Measurements from ENCODE around the gene SND1.

Gene SND1

DNA sequence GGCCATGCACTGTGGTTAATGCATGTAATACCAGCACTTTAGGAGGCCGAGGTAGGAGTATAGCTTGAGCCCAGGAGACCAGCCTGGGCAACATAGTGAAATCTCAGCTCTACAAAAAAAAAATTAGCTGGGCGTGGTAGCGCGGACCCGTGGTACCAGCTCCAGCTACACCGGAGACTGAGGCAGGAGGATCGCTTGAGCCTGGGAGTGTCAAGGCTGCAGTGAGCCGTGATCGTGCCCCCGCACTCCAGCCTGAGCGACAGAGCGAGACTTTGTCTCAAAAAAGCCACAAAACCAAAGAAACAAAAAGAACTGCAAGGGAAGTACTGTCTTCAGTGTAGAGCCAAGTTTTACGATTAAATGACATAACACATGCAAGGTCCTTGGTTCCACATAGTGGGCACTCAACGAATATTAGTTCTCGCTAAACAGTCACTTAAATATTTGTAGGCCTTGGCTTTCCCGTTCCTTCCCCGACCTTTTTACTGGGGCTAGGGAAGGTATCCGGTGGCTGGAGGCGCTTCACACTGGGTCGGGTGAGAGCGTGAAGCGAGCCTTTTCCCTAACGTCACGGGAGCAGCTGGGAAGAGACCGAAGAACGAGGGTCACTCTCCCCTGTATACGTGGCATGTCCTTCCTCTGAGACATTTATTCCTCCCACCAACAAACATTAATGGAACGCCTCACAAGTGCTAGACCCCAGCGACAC is 993 bp upstream of the SND1 start:
- CTCF ChIA-PET = interaction anchor here (1.0 kb wide), 1 partner anchor 11 kb away, joined by 3 read pairs; no protein-coding TSS in a partner anchor
- POLR2A ChIA-PET = no interaction called here

DNA sequence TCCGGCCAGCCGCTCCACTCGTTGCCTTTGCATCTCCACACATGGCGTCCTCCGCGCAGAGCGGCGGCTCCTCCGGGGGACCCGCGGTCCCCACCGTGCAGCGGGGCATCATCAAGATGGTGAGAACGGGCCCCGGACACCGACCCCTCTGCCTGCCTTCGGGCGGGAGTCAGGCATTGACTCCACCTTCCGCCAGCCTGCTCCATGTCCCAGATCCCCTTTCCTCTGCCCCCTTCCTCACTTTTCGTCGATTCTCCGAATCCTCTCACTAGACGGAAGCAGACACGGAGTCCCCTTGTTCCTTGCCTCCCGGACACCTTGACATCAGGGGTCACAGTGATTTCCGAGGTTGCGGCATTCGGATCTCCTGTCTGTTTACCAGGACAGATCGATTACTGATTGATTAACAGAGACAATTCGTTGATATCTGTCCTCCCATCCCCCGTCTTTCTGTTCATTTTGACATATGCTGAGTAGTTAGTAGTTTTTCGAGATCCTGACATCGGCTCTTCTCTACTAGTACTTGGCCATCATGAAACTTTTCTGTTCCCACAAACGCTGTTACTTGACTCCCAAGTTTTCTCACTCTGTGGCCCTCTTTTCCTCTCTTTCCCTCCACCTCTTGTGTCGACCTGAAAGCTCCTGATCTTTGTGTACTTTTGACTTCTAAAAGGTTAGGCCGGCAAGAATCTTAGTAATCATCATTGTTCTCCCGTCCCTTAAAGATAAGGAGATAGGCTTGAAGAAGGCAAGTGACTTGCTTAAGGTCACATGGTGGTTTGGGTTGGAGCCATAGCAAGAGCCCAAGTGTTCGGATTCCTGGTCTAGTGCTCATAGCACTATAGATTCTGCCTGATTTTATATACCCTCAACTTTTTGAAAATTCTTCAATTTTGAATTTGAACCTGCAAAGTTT is 597 bp downstream of the SND1 start:
- CTCF ChIA-PET = interaction anchor here (2.7 kb wide), 1 partner anchor 14 kb away, joined by 13 read pairs; no protein-coding TSS in a partner anchor
- TF ChIP-seq, protein P1, sequence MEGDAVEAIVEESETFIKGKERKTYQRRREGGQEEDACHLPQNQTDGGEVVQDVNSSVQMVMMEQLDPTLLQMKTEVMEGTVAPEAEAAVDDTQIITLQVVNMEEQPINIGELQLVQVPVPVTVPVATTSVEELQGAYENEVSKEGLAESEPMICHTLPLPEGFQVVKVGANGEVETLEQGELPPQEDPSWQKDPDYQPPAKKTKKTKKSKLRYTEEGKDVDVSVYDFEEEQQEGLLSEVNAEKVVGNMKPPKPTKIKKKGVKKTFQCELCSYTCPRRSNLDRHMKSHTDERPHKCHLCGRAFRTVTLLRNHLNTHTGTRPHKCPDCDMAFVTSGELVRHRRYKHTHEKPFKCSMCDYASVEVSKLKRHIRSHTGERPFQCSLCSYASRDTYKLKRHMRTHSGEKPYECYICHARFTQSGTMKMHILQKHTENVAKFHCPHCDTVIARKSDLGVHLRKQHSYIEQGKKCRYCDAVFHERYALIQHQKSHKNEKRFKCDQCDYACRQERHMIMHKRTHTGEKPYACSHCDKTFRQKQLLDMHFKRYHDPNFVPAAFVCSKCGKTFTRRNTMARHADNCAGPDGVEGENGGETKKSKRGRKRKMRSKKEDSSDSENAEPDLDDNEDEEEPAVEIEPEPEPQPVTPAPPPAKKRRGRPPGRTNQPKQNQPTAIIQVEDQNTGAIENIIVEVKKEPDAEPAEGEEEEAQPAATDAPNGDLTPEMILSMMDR (IDR thresholded peaks at IDR 0.05; ENCODE audit: control extremely low read depth, extremely low read depth, low read depth, missing control alignments) = no peak
- POLR2A ChIA-PET = interaction anchor here (1.3 kb wide), 1 partner anchor 26 kb away, joined by 3 read pairs; no protein-coding TSS in a partner anchor
- no peak for DNase-seq (ENCODE audit: extremely low spot score)

More for the DNA sequence above, 993 bp upstream of the SND1 start:
- peak; percentile 34 for DNase-seq (ENCODE audit: extremely low spot score)
- TF ChIP-seq, protein P1 (IDR thresholded peaks at IDR 0.05; ENCODE audit: control extremely low read depth, extremely low read depth, low read depth, missing control alignments) = no peak

DNA sequence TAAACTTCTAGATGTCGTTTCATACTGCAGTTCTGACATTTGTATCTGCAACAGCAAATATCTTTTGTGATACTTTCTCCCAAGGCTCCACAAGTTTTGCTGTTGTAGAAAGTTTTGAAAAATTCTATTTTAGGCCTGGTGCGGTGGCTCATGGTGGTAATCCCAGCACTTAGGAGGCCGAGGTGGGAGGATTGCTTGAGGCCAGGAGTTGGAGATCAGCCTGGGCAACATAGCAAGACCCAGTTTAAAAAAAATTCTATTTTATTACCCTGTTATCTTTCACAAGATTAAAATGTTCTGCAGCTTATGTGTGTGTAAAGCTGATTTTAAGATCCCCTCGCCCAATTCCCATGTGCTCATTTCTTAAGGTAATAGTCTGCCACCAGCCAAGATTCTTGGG is 1.4 kb downstream of the SND1 start:
- TF ChIP-seq, protein P1 (IDR thresholded peaks at IDR 0.05; ENCODE audit: control extremely low read depth, extremely low read depth, low read depth, missing control alignments) = no peak
- CTCF ChIA-PET = interaction anchor here (2.7 kb wide), 1 partner anchor 13 kb away, joined by 13 read pairs; no protein-coding TSS in a partner anchor

DNA sequence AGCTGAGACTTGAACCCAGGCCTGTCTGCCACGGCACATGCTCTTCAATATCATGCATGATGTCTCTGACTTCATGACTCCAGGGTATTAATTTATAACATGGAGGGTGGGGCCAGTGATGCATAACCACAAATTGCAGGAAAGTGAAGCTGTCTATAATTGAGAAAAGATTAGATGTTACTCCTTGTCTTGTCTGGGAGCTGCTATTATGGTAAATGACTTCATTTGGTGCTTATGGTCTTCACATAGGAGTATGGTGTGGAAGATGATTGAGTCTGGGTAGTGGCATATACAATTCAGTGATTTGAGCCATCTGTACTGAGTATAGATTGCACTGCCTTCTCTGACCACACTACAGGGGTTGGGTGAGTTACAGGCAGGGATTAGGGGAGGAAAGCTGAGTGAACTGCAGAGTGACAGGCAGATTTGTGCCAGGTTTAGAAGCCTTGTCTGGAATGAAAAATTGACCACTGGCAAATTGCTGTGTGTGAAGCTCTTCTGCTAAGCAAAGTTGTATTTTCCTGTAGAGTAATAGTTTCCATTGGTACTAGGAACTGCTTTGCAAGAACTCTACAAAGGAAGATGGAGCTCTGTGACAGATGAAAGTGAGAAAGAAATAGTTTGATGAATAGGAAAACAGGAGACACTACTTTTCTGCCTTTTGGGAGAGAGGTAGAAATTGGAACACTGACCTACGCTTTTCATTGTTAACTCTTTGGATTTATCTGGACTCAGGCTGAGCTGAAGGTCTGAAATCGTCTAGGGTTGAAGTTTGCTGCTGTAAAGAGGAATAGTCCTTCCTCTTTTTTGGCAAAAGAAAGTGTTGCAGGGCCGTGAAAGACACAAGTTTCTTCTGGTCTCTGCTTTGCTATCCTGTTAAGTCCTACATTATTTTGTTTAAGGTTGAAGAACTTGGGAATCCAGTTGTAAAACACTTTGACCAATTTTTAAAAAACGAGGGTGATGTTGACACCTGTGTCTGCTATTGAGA is 2.7 kb downstream of the SND1 start:
- ChIA-PET CTCF (interaction anchor here (1.1 to 2.7 kb wide), 3 partner anchors 9 to 136 kb away, joined by 3 to 13 read pairs (median 4); no protein-coding TSS in a partner anchor), POLR2A (interaction anchor here (0.6 to 1.8 kb wide), 3 partner anchors 11 to 449 kb away, joined by 3 to 6 read pairs (median 4); no protein-coding TSS in a partner anchor)

More for the DNA sequence above, 1.4 kb downstream of the SND1 start:
- POLR2A ChIA-PET = interaction anchor here (1.3 to 1.8 kb wide), 2 partner anchors 13 to 26 kb away, joined by 3 to 6 read pairs; no protein-coding TSS in a partner anchor
- DNase-seq (ENCODE audit: extremely low spot score) = no peak

DNA sequence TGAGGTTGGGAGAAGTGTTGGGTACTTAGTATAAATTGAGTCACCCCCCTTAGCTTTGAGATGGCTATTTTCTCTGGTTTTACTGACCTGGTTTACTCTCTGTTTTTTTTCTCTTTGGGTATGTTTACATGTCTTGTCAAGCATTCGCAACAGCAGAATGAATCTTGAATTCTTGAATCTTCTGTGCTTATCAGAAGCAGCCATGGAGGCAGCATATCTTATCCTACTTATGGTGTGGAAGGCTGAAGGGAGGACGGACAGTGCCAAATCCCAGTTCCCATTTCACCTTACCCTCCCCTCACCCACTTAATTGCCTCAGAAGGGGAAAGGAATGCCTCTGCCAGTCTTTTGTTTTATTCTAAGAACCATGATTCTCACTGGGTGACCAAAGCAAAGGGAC is 3.7 kb downstream of the SND1 start:
- DNase-seq (ENCODE audit: extremely low spot score) = no peak
- TF ChIP-seq, protein P1 (IDR thresholded peaks at IDR 0.05; ENCODE audit: control extremely low read depth, extremely low read depth, low read depth, missing control alignments) = no peak
- POLR2A ChIA-PET = interaction anchor here (0.7 kb wide), 2 partner anchors 59 to 438 kb away, joined by 3 read pairs; no protein-coding TSS in a partner anchor
- CTCF ChIA-PET = interaction anchor here (1.3 to 1.5 kb wide), 2 partner anchors 8 to 53 kb away, joined by 4 read pairs; no protein-coding TSS in a partner anchor

More for the DNA sequence above, 2.7 kb downstream of the SND1 start:
- DNase-seq (ENCODE audit: extremely low spot score) = no peak
- TF ChIP-seq, protein P1 (IDR thresholded peaks at IDR 0.05; ENCODE audit: control extremely low read depth, extremely low read depth, low read depth, missing control alignments) = no peak
